Lung microvascular endothelial cell (primary cell): ENCODE measurements around the gene SKI. TPM values are rescaled to one million over a fixed set of nuclear protein-coding genes. Genes with fewer than 3 reads are reported as not detected.

Experiments used
- DNase-seq, 2 donors: peaks; one replicate each; pipeline versions ENCODE4 v3.0.0 to v3.0.0-alpha.2; 2010; ENCODE audit warnings: low read depth in 2 of 2
- total RNA-seq: library from RNA; depleted of rRNA; stranded (reverse); fragments of >200 nt; gene quantifications from 2 replicates; pipeline ENCODE4 v1.2.1, GENCODE V29; 2014

The SKI gene
- total RNA-seq, 1 donor from 2014 or later: 18.3 TPM

DNA sequence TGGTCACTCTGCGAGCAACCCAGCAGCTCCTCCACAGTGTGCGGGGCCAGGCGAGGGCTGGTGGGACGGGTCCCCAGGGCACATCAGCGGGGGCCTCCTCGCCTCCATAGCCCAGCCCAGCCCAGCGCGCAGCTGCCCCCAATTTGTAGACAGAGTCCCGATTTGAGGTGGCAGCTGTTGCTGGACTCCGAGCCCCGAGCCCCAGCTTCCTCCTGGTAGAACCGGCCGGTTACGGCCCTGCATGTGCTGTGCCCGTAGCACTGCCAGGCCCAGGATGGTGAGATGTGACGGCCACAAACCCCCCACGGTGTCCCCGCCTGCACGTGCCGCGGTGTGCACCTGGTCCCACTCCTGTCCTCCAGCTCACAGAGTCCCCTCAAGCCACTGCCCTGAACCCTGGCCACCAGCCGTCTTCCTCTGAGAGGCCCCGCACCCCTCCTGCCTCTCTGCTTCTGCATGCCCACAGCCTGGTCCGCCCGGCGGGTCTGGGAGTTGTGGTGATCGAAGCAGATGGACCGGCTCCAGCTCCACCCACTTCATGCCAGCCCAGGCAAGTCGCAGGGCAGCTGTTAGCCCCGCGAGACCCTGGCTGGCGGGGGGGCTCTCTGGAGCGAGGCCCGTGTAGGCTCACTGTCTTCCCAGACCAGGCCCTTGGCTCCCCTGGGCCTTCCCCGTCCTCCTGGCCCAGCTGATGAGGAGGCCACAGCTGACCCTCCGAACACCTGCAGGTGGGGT lies 107.8 kb downstream of the SKI start:
- DNase-seq: no peak

DNA sequence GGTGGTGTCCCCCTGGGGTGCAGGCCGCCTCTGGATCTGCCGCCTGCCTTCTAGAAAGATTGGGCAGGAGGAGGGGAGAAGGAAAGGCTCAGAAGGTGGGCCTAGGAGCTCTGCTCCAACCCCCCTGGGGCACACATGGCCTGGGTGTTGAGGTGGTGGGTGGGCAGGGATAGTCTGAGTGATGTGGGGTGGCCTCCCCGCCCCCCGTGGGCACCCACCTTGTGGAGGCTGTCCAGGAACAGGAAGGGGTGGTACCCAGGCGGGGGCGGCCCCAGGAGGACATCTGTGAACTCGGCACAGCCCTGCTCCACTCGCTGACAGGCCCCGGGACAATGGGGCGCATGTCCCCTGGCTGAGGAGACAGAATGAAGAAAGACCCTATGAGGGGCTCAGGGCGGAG lies 108.4 kb downstream of the SKI start:
- no peak for DNase-seq

DNA sequence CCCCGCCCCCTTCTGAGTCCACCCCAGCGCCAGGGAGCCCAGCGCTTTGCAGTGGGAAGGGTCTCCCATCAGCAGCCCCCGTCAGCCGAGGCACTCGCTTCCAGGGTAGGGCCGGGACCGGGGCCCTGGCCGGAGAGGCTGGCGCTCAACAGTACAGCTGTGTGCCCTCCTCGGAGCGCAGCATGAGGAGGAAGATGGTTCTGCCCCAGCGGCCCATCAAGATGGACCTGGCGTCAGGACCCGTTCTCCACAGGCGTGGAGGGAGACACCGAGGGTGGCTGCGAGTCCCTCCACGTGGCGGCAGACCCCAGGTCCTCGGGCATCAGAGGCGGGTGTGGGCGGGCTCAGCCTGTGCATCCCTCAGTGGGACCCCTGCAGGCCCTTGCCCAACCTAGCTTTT lies 109.0 kb downstream of the SKI start:
- DNase-seq: no peak

DNA sequence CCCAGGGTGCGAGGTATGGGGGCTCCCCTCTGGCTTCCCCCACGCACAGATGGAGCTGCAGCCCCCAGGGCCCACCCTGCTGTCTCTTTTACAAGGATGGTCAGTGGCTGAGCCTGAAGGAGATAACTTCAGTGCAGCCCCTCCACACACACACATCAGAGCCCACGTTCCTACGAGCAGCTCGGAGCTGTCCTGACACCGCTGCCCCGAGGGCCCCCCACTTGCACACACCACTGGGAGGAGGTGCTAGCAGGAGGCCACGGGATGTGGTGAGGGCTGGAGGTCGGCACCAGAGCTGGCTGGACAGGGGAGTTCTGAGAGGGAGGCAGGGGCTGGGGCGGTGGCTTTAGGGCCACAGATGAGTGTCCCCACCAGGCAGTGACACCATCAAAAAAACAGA lies 109.4 kb downstream of the SKI start:
- no peak for DNase-seq

DNA sequence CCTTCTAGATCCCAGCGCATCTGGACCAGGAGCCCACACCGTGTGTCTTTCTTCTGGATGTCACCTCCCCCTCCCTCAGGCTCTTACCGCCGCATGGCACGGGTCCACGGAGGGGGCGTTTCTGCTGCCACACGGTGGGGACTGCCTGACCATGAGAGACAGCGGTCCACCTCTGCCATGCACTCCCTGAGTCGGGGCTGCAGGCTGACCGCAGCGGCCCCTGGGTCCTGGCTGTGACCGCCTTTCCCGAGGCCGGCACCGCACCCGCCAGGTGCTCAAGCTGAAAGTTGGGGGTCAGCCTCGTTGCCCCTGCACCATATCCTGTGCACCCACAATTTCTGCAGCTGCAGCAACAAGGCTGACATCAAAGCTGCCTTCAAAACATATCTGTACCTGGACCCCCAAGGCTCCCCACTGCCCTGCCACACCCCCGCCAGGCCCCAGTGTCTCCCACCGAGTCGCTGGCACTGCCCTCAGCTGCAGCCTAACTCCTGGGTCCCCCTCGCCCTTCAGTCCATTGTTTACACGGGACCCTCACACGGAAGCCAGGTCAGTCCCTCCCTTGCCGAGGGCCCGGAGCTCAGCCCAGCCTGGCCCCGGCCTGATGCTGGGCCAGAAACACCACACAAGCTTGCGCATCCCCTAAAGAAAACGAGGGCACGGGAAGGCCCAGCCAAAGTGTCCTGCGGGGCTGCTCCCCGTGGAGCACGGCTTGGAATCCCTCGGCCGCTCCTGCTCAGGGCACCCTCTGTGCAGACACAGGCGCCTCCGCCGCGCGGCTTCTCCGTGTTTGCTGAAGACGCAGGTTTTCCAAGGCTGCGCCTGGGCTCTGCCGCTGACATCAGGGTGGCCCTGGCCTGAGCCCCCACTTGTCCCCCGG lies 111.3 kb downstream of the SKI start:
- DNase-seq: no peak

DNA sequence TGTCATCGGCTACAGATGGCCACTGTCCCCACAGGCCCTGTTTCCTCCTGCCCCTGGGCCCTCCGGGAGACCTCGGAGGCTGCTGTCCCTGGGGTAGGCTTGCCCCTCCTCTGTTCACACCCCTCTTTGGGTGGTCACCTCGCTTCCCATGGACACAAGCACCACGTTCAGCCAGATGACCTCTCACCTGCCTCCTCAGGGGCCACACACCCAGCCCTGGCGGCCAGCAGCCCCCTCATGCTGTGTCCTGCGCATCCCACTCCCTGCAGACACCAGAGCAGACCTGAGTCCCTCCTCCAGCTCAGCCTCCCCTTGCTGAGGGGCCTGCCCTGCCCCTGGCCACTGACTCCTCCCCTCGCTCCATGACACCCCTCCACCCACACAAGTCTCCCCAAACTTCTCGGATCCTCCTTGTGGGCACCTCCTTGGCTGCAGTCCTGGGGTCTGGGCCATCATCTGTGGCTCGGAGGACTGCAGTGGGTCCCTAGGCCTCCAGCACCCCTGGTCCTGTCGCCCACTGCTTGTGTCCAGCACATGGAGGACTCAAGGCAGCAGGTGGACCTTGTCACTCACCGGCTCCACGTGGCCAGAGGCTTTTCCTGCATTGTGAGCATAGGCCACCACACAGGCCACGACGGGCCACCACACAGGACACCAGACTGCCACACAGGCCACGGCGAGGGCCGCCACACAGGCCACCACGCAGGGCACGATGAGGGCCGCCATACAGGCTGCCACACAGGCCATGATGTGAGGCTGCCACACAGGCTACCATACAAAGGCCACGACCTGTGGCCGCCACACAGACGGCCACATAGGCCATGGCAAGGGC lies 112.2 kb downstream of the SKI start:
- DNase-seq: no peak

DNA sequence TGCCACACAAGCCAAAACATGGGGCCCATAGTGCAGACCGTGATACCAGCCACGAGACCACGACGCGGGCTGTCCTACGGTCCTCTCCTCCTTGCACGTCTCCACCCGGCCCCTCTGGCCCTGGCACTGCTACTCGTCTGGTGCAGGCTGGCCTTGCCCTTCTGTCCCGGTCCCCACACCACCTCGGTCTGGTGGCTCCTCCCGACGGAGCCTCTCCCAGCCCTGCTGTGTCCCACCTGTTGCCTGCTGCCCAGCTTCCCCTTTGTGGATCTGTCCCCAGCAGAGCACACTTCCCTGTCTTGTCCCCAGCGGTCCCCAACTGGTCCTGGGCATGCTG lies 112.8 kb downstream of the SKI start:
- no peak for DNase-seq

DNA sequence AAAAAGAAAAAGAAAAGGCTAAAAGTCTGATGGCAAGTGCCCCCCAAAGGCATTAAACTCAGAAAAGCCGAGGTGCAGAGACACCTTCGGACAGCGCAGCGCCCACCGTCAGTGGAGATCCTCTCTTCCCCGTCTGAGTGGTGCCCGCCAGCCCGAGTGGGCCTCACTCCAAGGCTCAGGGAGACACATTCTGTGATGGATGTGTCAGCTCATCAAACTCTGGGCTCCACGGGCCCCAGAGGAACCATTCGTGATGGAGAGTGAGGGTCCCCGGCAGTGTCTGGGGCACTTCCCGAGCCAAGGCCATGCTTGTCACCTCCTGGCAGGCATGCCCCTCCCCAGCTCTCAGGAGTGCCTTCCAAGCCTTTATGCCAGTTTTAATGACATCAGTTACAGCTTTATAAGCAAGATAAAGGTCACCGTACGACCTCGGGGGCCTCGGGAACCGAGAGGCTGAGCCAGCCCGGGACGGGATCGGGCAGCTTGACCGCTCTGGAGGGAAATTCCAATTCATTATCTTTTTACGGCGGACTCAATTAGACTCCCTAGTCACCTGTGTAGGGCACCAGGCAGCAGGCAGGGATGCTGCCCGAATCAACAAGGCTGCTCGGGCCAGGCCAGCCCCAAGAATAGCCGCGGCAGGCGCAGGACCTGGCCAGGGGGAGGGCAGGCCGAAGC lies 113.7 kb downstream of the SKI start:
- no peak for DNase-seq

DNA sequence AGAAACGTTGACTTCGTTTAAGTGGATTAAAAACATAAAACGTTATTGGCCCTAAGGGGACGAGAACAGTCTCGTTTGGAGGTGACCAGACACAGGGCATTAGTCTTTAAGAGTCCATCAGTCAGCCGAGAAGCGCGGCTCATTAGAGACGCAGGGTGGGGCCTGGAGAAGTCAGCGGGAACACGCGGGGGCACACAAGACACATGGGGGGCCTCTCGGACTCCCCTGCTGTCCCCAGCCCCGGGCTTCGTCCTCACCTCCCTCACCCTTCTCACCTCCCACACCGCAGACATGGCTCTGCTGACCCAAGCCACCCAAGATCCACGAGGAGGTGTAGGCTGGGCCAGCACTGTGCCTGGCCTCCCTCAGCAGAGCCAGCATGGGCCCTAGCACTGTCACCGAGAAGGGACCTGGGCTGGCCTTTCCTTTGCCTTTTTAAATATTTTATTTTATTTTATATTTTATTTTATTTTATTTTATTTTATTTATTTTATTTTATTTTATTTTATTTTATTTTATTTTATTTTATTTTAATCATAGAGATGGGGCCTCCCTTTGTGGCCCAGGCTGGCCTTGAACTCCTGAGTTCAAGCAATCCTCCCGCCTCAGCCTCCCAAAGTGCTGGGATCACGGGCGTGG lies 114.4 kb downstream of the SKI start:
- DNase-seq: no peak

DNA sequence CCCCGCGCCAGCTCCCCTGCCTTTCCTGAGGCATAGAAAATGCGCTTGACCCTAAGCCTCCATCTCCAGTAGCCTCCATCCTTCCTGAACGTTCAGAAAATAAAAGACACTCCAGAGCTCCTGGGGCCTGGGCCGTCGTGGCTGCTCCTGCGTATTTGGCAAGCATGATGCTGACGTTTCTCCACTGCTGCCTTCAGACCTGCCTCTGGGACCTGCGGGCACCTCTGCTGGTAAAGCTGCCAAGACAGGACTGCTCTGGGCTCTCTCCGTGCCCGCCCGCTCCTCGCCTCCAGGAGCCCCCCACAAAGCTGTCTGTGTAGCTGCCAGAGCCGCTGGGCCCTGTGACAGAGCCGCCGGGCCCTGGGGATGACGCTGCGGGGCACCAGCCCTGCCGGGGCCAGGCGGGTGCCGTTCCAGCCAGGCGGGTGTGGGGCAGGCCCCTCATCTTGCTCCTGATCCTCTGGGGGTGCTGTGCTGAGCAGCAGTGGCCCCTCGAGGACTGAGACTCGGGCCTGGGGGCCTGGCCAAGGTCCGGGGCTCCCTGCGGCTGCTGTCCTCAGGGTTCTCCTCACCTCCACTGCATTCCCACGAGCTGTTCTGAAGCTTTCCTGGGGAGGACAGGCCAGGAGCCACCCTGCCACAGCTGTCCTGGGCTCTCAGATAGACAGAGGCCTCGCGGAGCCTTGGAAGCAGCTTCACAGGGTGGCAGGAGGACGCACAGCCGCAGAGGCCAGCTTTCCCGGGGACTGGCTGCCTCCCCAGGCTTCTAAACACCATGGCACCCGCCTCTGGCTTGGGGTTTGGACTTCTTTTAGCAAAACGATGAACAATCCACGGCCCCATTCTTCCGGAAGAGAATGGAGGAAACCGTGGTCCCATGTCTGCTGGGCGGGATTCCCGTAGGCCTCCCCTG lies 115.2 kb downstream of the SKI start:
- DNase-seq: no peak

DNA sequence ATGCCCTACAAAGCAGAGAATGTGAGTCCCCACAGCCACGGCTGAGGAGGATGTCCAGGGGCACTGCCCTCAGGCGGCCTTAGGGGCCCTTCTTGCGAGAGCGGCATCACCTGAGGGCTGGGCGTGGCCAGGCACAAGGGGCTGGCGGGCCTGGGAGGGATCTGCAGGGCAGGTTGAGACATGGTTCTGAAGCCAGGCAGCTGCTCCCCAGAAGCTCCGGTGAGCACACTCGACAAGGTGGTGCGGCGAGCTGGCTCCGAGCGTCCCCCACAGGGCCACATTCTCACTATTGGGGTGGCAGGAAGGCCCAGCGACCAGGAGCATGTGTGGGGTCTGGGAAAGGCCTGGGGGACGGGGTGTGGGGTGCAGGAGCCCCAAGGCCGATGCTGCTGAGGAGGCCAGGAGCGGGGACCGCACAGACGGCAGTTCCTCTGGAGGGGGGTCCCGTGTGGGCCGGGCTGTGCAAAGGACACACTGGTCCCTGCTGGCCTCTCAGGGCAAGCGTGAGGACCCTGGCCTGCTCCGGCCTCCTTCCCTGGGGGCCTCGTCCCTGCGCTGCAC lies 116.1 kb downstream of the SKI start:
- DNase-seq: no peak

DNA sequence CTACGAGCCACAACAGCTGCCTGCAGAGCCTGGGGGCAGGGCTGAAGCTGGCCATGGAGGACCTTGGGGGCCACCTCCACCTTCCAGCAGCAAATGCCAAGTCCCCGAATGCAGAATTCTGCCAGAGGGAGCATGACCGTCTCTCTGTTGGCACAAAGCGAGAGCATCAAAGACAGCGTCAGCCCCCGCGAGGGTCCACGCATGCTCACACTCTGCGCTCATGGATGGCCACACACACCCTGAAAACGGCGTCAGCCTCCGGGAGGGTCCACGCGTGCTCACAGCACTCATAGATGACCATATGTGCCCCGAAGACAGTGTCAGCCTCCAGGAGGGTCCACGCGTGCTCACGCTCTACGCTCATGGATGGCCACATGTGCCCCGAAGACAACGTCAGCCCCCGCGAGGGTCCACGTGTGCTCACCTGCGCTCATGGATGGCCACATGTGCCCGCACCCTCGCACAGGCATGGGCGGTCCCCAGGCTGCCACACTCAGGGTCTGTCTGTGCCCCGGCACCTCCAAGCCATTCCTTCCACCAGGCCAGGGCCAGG lies 116.7 kb downstream of the SKI start:
- no peak for DNase-seq

DNA sequence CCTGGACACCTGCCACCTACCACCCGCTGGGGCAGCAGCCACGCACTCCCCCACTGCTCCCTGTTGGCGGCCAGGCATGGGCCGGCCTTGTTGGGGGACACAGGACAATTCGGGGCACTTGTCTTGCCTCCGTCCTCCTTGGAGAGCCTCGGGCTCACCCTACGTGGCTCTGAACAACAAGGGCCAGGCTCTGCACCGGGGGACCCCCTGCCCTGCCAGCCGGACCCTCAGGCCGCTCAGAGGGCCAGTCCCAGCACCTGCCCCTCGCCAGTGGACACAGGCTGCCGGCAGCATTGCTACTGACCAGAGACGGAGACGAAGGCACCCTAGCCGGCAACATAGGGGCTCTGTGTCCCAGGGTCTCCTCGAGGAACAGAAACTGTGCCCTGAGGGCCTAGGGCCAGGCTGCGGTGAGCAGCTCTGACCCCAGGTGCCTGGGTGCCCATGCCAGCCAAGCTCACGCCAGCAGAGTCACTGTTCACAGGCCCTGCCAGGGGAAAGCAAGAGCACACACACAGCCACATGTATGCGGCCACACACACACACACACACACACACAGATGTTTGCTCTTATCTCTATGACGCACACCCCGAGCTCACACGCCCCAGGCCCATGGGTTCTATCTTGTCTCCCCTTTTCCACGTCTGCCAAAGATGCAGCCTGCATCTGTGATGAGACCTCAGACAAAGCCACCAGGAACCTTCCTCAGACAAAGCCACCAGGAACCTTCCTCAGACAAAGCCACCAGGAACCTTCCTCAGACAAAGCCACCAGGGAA lies 117.4 kb downstream of the SKI start:
- no peak for DNase-seq

DNA sequence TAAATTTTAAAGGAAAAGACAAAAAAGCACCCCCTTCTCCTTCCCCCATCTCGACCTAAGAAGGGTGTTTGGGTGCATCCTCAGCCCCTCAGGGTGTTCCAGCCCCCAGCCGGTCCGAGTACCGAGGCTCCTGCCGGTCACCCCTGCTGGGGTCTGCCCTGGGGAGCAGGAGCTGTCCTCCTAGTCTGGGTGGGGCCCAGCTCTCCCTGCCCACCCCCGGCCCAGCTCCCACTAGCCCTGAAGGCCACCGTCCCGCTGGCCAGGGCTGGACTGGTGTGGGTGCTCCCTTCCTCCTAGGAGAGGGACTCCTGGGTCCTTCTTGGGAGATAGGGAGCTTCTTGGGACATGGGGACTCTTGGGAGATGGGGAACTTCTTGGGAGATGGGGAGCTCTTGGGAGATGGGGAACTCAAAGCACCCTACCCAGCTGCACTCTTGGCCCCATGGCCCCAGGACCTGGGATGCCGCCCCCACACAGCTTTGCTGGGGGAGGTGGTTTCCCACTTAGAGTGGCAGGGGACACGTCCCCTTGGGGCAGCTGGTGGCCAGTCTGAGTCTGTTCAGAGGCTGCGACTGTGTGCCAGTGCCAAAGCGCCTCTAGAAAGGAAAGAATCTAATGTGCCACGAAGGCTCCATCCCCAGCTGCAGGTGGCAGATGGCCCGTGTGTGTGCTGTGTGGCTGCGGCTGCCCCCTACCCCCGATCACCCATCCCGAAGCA lies 118.7 kb downstream of the SKI start:
- DNase-seq: no peak

DNA sequence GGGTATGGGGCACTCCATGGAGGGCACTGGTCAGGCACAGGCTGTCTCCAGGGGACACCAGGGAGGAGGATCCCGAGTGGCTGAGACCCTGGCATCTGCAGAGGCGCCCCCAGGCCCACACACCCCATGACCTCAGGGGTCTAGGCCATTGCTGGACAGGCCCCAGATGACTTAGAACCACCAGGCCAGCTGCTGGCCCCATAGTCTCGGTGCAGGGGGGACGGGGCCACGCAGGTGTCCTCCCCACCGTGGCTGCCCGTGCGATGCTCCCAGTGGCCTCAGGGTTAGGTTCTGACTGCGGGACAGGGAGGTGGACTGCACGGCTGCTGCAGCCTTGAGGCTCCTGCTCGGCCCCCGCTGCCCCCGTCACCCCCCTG lies 119.3 kb downstream of the SKI start:
- DNase-seq: no peak

DNA sequence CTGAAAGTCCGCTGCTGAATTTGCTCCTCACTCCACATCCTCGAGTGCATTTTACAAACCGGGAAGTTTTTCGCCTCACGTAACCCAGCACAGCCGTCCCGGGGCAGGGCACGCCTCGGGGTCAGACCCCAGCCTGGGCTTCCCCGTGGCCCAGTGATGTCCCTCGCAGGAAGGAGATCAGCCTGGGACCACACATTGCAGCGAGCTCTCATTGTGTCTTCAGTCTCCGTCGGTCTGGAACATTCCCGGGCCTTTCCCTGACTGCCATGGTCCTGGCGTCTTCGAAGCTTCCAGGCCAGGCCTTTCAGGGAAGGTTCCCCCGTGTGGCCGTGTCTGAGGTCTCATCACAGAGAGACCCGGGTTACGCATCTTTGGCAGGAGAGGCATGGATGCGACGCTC lies 119.8 kb downstream of the SKI start:
- DNase-seq: no peak

DNA sequence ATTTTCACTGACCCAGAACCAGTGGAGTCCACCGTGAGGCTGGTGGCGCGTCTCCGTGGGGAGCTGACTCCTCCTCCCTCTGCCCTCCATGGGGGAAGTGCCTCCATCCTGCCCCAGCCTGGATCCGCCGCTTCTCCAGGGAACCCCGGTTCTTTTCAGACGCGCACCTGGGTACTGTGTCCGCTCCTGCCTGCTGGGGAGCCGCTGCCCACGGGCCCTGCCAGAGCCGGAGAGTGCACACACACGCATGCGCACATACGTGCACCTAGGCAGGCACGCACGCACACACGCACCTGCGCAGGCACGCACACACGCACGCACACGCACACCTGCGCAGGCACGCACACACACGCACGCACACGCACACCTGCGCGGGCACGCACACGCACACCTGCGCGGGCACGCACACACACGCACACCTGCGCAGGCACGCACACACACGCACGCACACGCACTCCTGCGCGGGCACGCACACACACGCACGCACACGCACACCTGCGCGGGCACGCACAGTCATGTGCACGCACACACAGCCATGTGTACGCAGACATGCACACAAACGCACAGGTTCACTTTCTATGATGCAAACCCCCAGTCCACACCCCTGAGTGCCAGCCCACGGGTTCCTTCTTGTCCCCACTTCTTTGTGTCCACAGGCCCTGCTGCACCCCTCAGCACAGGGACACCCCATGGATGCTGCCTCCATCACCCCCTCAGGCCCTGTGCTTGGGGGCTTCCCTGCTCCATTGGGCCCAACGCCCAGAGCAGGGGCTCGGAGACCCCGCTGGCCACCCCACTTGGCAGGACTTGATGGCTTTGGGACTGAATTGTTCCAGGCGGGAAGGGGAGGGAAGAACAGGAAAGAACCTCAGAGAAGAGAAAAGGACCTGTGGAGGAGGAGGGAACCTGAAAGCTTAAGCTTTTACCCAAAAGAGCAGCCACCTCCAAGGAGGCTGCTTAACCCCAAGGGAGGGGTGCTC lies 120.5 kb downstream of the SKI start:
- DNase-seq: no peak
